GM18907 (cell line): ENCODE data around the gene PTPRT.

ENCODE experiments used
- ATAC-seq: cut with Tn5 transposase; IDR thresholded peaks from one replicate; pipeline ENCODE4 v1.9.1; 2021; ENCODE audit warnings: mild to moderate bottlenecking, moderate library complexity; ENCODE audit not compliant: unreplicated experiment

PTPRT gene

DNA sequence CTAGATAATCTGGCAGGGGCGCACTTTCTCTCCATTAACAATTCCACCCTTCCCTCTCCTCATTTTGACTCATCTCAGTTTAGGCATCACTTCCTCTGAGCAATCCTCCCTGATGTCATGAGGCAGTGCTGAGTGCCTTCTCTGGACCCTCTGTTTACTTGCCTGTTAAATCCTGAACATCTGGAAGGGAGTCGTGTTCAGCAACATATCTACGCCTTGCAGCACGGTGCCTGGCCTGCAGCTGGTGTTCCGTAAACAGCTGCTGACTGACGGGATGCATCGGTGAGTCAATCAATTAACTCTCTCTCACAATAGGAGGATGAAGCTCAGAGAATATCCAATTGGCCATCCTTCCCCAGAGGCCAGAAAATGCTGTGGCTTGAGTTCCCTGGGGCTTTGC, 613.5 kb downstream of the PTPRT start:
- ATAC-seq, result no peak

DNA sequence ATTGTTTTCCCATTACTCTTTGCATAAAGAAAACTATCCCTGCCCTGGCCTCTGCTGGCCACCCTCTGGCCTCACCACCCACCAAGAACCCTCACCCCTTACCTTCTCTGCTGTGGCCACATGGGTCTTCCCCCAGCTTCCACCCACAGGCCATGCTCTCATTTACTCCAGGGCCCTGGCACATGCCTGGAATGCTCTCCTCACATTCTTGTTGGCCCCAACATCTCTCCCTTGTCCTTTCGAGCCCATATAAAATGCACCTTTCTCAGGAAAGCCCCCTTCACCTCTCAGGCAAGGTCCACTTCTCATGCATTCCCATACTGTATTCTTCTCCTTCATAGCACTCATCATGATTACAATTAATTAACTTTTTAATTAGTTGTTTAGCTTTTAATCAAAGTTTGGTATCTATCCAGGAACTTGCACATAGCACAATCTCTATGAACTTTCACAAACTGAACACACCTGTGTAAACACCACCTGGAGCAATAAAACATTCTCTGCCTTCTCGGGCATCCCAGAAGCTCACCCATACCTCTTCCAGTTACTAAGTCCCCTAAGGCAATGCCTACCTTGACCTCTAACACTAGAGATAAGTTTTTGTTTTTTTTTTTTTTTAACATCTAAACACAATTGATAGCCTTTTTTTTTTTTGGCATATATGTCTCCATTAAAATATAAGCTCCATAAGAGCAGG, 617.2 kb downstream of the PTPRT start:
- ATAC-seq, result no peak

DNA sequence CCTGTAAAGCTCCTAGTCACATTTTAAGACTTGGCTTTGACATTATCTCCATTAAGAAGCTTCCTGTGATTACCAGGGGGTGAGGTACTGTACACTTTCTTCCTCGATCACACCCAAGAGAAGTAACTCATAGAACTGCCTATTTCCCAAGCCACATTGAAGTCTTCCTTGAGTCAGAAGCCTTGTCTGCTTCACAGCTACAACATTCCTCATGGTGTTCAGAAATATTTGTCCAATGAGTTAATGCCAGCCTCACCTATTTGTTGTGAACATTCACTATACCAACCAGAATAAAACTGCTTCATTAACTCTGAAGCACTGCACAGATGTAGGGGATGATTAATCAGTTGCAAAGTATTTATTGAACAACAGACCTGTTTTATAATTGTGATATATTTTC, 622.3 kb downstream of the PTPRT start:
- no peak for ATAC-seq

DNA sequence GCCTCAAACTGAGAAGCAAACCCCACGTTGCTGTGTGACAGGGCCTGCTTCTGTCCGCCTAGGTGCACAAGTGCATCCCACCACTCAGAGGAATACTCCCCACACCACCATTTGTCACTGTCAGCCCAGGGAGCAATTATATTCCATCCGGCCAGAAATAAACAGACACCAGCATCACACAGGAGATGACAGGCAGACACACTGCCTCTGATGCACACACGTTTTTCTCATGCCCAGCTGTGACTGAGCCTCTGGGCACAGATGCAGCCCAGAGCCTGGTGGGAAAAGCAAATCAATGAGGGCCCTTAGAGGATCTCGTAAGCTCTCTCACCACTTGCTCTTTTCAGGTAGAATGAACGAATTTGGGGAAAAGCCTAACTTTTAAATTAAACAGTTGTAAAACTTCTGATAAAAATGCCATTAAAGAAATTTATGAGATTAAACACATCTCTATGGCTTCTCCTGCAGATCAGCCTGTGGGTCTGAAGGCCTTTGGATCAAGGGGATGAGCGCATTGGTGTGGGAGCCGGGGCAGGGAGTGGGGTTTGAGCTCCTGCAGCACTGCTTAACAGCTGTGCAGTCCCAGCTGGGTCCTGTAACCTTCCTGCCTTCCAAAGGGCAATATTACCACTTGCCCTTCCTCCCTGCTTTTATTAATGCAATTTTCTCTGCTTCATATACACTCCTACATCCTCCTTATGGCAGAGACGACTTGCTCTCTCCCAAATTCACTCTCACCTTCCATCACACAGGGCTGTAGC, 624.3 kb downstream of the PTPRT start:
- ATAC-seq, result no peak

DNA sequence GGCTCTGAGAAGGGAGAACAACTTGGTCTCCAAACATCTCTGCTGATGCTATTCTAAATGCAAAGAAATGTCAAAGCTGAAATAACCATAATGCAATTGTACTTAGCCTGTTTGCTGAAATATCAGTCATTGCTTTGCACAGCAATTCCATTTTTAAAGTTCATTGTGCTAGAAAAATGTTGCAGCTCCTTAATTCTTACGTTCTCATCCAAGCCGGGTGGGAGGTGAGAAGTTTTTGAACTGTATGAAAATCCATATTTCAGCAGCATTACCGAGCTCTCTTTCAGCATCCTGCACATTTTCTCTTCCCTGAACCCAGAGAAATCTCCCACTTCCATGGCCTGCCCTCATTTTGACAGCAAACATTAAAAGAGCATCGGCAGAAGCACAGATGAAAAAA, 630.0 kb downstream of the PTPRT start:
- no peak for ATAC-seq

DNA sequence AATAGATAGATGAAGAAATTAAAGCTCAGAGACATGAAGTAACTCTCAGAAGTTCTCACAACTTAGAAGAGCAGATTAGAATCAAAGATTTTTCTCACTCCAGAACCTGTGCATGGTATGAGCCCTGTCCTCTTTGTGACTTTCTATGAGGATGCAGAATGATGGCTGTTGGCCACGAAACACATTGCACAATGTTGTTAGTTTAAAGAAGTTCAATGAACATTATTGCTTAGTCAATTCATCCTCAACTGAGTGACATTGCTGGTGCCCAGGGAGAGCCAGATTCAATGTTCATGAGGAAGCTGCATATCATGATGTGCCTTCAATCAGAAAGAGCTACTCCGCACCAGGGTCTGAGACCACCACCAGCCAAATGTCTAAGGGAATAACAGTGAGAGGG, 633.1 kb downstream of the PTPRT start:
- no peak for ATAC-seq

DNA sequence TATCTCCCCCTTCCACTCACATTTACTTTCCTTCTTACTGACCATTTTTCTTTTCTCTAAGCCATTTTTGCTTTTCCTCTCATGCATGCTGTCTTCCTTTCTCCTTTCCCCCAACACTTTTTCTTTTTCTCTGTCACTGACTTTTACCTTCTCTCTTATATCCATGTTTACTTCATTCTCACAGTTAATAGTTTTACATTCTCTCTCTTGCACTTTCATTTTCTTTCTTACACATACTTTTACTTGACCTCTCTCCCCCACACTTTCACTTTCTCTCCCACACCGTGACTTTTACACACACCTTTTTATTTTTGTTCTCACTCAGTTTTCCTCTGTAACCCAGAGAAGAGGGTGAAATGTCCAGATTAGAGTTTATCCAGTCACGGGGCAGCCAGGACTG, 636.3 kb downstream of the PTPRT start:
- no peak for ATAC-seq

DNA sequence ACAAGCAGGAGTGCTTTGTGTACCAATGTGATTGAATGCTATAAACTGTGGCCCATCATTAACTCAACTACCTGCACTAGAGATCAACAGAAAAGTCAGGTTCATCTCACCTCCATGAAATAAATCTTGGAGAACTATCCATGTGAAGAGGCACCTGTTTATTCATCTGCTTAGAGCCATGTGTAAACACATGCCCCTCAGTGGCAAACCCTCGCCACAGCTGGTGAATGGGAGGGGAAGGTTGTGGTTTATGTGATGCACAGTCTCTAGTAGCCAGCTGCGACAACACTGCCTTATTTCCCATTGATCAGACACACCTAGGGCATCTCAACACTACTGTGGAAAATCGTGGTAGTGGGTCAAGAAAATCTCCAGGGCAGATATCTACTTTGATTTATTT, 640.2 kb downstream of the PTPRT start:
- no peak for ATAC-seq

DNA sequence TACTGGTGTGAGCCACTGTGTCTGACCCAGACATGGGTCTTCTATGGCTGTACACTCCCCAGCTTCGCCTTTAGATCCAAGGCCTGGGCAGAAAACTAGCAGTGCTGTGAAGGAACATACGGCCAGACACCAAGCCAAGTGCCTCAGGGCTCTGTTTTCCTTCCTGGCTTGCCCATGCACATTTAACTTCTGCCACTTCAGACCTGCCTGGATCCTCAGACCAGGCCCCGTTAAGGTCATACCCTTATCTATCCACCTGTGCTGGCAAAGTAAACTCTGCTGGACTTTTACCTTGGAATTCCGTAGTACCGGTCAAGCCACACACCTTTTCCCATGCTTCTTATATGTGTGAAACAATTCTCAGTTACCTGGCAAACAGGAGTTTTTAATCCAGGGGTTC, 644.8 kb downstream of the PTPRT start:
- no peak for ATAC-seq

DNA sequence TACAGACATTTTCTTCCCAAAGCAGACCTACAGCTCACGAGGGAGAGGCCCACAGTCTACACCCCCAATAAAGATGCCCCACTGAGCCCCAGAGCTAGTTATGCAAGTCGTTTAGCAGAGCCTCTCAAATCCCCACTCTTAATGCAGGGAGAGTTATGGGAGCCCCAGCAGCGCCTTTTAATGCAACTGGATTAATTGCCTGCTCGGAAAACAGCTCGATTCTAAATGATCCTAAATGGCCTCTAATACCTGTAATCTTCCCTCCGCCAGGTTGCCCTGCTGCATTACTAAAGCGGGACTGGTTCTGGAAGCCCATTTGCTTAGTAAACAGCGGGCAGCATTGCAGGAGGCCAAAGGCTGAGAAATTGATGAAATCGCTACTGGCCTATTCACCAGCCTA, 656.9 kb downstream of the PTPRT start:
- no peak for ATAC-seq

DNA sequence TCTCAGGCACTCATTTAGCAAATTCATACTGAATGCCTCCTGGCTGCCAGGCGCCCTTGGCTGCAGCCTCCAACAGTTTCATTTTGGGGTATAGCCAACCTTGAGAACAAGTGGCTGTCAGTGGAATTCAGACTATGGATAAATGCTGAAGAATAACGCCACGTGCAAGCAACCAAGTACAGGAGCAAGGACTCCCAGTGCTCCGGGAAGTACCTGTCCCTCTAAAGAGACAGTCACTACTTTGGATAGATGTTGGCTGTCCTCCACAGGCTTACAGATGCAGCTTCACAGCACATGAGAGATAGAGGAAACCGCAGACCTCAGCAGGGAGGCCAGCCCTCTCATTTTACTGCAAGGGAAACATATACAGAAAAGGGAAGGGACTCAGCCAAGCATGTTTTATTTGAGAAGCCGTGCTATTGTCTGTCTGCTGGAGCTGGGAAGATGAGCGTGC, 658.2 kb downstream of the PTPRT start:
- no peak for ATAC-seq

DNA sequence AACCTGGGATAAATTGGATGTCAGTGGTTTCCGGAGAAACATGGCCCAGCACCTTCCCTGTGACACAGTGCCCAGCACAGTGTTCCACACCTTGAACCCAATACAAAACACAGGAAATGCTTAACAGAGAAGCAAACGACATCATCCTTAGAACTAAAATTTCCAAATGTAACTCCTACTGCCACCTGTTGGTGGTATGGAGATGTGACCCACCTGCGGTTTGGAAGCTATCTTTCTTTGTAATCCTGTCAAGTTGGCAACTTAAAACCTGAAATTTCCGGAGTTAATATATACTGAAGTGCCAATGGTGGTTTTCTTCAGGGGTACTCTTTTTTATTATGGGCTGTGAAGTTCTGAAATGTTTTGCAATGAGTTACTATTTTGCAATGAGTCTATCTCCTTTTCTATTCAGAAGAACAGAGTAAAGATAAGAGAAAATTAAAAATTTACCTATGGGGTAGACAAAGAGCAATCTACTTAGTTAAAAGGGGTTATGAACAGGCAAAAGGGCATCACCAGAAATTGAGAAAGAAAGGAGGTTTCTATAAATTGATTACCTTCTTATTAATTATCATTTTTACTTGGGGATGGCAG, 658.8 kb downstream of the PTPRT start:
- no peak for ATAC-seq

DNA sequence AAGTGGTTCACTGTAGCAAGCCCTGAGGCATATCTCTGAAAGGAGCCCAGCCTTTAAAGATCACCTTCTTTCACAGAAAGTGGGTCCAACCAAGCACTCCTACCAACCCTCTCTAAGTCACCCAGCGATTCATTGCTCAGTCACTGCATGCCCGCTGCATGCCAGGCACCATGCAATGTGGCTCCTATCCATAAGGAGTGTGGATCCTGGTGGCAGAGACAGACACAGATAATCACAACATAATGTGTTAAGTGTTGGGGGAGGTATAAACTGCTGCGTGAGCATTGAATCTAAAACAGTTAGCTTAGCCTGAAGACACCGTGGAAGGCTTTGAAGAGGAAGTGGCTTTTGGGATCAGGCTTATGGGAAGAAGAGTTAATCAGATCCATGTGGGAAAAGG, 659.5 kb downstream of the PTPRT start:
- ATAC-seq, result no peak

DNA sequence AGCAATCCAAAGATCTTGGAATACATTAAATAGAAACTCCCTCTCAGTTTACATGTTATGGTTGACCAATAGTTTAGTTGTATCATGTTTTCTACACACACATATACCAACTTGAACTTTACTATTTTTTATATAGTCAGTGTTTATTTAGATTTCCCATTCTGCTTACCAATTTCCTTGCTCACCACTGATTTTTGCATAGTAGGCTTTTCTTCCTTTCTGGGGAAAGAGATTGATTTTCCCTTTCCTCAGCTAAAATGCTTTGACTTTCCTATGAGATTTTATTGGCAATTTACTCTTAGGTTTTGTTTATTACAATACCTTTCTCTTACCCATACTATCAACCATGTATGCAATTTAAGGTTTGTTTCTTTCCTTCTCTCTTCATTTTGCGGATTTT, 665.6 kb downstream of the PTPRT start:
- ATAC-seq, result no peak

DNA sequence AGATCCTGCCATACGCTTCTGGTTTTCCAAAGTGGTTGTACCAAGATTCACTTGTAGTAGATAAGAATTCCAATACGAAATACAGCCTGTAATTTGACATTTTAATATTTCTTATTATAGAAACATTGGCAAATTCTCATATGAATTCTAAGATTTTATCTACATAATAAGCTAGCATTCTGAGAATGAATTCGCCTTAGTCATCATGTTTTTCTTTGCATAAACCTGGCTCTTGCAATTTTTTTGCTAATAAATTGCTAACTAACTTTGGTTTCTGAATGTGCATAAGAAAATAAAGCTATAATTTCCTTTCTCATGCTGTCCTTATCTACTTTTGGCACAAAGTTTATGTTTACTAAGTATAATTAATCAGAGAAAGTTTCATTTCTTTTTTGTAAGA, 673.0 kb downstream of the PTPRT start:
- ATAC-seq, result no peak

DNA sequence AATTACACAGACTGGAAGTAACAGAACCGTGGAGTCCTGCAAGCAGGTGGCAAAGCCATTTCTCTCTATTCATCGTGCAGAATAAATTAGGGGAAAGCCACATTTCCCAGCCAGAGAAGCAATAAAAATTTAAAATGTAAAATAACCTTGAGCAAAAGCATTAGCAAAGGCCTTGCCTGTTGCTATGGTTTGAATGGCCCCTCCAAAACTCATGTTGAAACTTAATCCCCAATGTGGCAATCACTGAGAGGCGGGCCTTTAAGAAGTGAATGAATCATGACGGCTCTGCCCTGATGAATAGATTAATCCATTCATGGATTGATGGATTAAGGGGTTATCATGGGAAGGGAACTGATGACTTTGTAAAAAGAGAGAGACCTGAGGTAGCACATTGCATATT, 679.0 kb downstream of the PTPRT start:
- ATAC-seq, result no peak

DNA sequence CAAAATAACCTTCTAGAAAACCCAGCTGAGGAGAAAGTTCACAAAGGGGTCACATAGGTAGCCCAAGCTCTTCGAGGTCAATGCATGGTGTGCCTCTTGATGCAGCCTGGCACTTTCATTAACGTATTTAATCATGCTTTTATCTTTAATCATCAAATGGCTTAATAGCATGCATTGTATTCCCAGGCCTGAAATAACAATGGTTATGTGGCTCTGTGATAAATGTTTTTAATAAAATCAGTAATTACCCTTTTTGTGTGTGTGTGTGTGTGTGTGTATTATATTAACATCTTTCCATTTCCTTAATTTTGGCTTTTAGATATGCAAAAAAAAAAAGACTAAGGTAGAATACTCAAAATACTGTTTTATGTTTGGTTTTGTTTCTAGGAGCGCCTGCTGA, 681.8 kb downstream of the PTPRT start:
- ATAC-seq, result no peak

DNA sequence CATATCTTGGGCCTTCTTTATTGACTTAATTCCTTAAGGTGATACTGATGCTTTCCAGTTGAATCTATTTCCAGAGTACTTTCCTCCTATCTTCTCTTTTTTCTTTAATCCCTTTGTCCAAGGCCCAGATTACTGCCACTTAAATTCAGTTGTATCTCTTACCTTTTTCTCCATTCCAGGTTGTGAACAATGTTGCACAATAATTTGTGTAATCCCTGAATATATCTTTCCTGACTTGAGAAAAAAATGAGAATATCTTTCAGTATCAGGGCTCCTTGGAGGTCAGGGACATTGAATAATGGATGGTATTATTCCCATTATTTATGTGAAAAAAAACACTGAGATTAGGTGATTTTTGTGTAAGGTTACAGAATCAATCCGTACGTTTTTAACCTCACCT, 683.3 kb downstream of the PTPRT start:
- ATAC-seq, result no peak

DNA sequence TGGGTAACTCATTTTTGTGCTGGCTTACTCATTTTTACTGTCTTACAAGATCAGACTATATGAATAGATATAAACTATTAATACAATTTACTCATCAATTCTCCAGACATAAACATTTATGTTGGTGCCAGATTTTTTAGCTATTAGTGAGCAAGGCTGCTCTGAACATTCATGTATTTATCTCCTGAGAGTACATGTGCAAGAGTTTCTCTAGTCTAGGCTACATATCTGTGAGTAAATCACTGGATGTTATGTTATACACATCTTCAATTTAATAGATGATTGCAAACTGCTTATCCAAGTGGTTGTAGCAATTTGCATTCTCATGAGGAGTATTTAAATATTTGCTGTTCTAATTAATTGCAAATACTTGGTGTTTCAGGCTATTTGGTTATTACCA, 687.1 kb downstream of the PTPRT start:
- ATAC-seq, result no peak

DNA sequence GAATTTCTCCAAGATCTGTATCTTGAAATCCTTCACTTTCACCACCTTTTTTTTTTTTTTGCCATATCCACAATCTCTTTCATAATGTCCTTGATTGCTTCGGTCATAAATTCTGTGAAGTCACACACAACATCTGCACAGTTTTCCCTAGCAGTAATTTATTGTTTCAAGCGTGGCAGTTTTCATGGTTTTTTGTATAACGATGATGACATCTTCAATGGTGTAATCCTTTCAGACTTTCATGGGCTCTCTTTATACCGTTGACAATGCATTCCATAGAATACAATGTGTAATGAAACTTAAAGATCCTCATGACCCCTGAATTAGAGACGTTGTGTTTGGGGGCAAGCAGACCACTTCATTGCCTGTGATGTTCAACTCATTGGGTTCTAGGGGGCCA, 693.1 kb downstream of the PTPRT start:
- no peak for ATAC-seq

DNA sequence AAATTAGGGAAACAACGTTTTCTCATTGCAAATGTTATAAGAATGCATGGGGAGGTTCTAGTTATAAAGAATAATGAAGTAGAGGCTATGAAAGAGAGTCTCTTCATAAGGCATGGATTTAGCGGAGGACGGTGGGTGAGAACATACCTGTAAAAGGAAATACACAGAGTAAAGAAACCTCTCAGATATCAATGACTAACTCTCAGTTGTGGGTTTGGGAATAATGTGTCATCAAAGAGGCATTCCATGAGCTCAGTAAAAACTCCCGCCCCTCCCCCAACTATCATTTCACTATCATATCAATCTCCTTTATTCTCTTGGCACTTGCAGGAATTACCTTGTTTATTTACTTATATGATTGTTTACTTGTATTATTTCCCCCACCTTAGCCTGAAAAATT, 695.4 kb downstream of the PTPRT start:
- no peak for ATAC-seq

DNA sequence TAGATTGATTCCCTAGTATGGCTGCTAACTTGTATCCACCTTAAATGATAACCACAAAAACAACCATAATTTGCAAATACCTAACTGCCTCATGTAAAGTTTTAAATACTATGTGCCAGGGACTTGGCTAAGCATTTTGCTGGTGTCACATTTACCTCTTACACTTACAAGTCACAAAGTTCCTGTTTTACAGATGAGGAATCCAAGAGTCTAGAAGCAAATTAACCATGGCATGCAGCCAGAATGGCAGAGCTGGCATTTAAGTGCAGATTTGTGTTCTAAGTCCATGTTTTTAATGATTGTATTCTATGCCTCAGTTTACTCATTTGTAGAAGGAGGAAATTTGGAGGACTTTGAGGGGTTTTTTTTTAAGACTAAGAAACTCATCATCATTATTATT, 696.7 kb downstream of the PTPRT start:
- no peak for ATAC-seq
